H9 (cell line): ENCODE measurements around the gene SLK. TPM values are rescaled to one million over a fixed set of nuclear protein-coding genes. Genes with fewer than 3 reads are reported as not detected.

ENCODE experiments used
- DNase-seq: peaks from one replicate; pipeline ENCODE4 v3.0.0-alpha.2; 2017
- H2AFZ ChIP-seq: one replicate; pipeline ENCODE4 v1.6.1; 2013; ENCODE audit warnings: mild to moderate bottlenecking, low read length, control low read depth, moderate library complexity
- H2AK5ac ChIP-seq: 2 replicates; pipeline ENCODE4 v1.6.1; 2013; ENCODE audit warnings: low read length, control low read depth, mixed read lengths; ENCODE audit not compliant: insufficient read length
- H2BK120ac ChIP-seq: one replicate; pipeline ENCODE4 v1.6.1; 2013; ENCODE audit warnings: low read depth, mild to moderate bottlenecking, low read length, control low read depth, inconsistent platforms; ENCODE audit not compliant: poor library complexity, severe bottlenecking
- H2BK12ac ChIP-seq: 2 replicates; pipeline ENCODE4 v1.6.1; 2013; ENCODE audit warnings: low read length, control low read depth, mixed read lengths, low read depth; ENCODE audit not compliant: insufficient read length
- H2BK15ac ChIP-seq: 2 replicates; pipeline ENCODE4 v1.6.1; 2013; ENCODE audit warnings: low read depth, low read length, control low read depth
- H2BK20ac ChIP-seq: one replicate; pipeline ENCODE4 v1.6.1; 2013; ENCODE audit warnings: low read depth, mild to moderate bottlenecking, low read length, control low read depth, inconsistent platforms; ENCODE audit not compliant: poor library complexity, severe bottlenecking
- H2BK5ac ChIP-seq: 2 replicates; pipeline ENCODE4 v1.6.1; 2013; ENCODE audit warnings: low read length, control low read depth, mixed read lengths; ENCODE audit not compliant: insufficient read length
- H3K14ac ChIP-seq: 2 replicates; pipeline ENCODE4 v1.6.1; 2013; ENCODE audit warnings: low read length, control low read depth; ENCODE audit not compliant: insufficient read depth
- H3K18ac ChIP-seq: 2 replicates; pipeline ENCODE4 v1.6.1; 2013; ENCODE audit warnings: low read depth, mild to moderate bottlenecking, mixed read lengths, low read length, control low read depth; ENCODE audit not compliant: insufficient read length
- H3K23ac ChIP-seq: 2 replicates; pipeline ENCODE4 v1.6.1; 2013; ENCODE audit warnings: low read length, control low read depth, mixed read lengths, low read depth; ENCODE audit not compliant: insufficient read length
- H3K23me2 ChIP-seq: 2 replicates; pipeline ENCODE4 v1.6.1; 2013; ENCODE audit warnings: low read depth, mild to moderate bottlenecking, mixed read lengths, low read length, control low read depth; ENCODE audit not compliant: insufficient read length, poor library complexity, severe bottlenecking
- H3K27ac ChIP-seq: 2 replicates; pipeline ENCODE4 v1.5.1; 2013; ENCODE audit warnings: low read length, control low read depth, mixed read lengths, low read depth; ENCODE audit not compliant: insufficient read length
- H3K27me3 ChIP-seq: 2 replicates; pipeline ENCODE4 v1.6.1; 2013; ENCODE audit warnings: low read length, control low read depth, inconsistent platforms; ENCODE audit not compliant: insufficient read depth
- H3K4ac ChIP-seq: 2 replicates; pipeline ENCODE4 v1.6.1; 2013; ENCODE audit warnings: low read depth, mild to moderate bottlenecking, control low read depth, inconsistent platforms, low read length, moderate library complexity
- H3K4me1 ChIP-seq: 2 replicates; pipeline ENCODE4 v1.6.1; 2013; ENCODE audit warnings: low read length, control low read depth, inconsistent platforms; ENCODE audit not compliant: insufficient read depth
- H3K4me2 ChIP-seq: 2 replicates; pipeline ENCODE4 v1.6.1; 2013; ENCODE audit warnings: low read length, control low read depth, mixed read lengths; ENCODE audit not compliant: insufficient read length, insufficient read depth
- H3K56ac ChIP-seq: 2 replicates; pipeline ENCODE4 v1.6.1; 2013; ENCODE audit warnings: low read depth, mild to moderate bottlenecking, mixed read lengths, low read length, control low read depth; ENCODE audit not compliant: insufficient read length
- H3K79me1 ChIP-seq: 2 replicates; pipeline ENCODE4 v1.6.1; 2013; ENCODE audit warnings: low read depth, mild to moderate bottlenecking, moderate library complexity, low read length, control low read depth, inconsistent platforms; ENCODE audit not compliant: insufficient read depth, poor library complexity, severe bottlenecking
- H3K79me2 ChIP-seq: 2 replicates; pipeline ENCODE4 v1.6.1; 2013; ENCODE audit warnings: low read length, control low read depth, inconsistent platforms; ENCODE audit not compliant: insufficient read depth
- H3K9ac ChIP-seq: 2 replicates; pipeline ENCODE4 v1.6.1; 2013; ENCODE audit warnings: low read length, control low read depth, mixed read lengths; ENCODE audit not compliant: insufficient read length; ENCODE audit errors: extremely low read depth
- H3K9me3 ChIP-seq: one replicate; pipeline ENCODE4 v1.6.1; 2013; ENCODE audit warnings: low read depth, low read length, inconsistent platforms; ENCODE audit not compliant: control insufficient read depth
- H3T11ph ChIP-seq: one replicate; pipeline ENCODE4 v1.6.1; 2013; ENCODE audit warnings: mild to moderate bottlenecking, low read length, control low read depth, inconsistent platforms
- H4K20me1 ChIP-seq: one replicate; pipeline ENCODE4 v1.6.1; 2013; ENCODE audit not compliant: control insufficient read depth, insufficient read length, insufficient read depth
- H4K5ac ChIP-seq: 2 replicates; pipeline ENCODE4 v1.6.1; 2013; ENCODE audit warnings: low read depth, mild to moderate bottlenecking, mixed read lengths, low read length, control low read depth; ENCODE audit not compliant: insufficient read length
- H4K8ac ChIP-seq: replicated peaks from 2 replicates; pipeline ENCODE4 v1.6.1; 2013; ENCODE audit warnings: low read length, control low read depth, mixed read lengths, low read depth; ENCODE audit not compliant: insufficient read length
- H4K91ac ChIP-seq: 2 replicates; pipeline ENCODE4 v1.6.1; 2013; ENCODE audit warnings: low read depth, mild to moderate bottlenecking, moderate library complexity, mixed read lengths, low read length, control low read depth; ENCODE audit not compliant: insufficient read length
- H3K27ac Mint-ChIP-seq, 3 experiments: 2 replicates in 2 of 3; 3 replicates in 1 of 3; pipeline ENCODE4 v1.8.0; 2020 to 2021; ENCODE audit warnings: mixed read lengths in 3 of 3, mild to moderate bottlenecking in 1 of 3, moderate library complexity in 1 of 3
- H3K27me3 Mint-ChIP-seq: 2 replicates; pipeline ENCODE4 v1.8.0; 2021; ENCODE audit warnings: low read depth, mild to moderate bottlenecking, moderate library complexity, mixed read lengths
- H3K36me3 Mint-ChIP-seq, 3 experiments: 2 replicates in 2 of 3; 3 replicates in 1 of 3; pipeline ENCODE4 v1.8.0; 2020 to 2021; ENCODE audit warnings: low read depth in 3 of 3, mixed read lengths in 3 of 3; ENCODE audit not compliant: insufficient read depth in 1 of 3
- H3K4me1 Mint-ChIP-seq, 2 experiments: 2 replicates each; pipeline ENCODE4 v1.8.0; 2020; ENCODE audit warnings: mixed read lengths in 2 of 2
- H3K4me3 Mint-ChIP-seq, 2 experiments: 2 replicates in 1 of 2; 3 replicates in 1 of 2; pipeline ENCODE4 v1.8.0; 2020 to 2021; ENCODE audit warnings: mild to moderate bottlenecking in 2 of 2, mixed read lengths in 2 of 2, moderate library complexity in 1 of 2
- H3K9me3 Mint-ChIP-seq, 2 experiments: 2 replicates in 1 of 2; 3 replicates in 1 of 2; pipeline ENCODE4 v1.8.0; 2020; ENCODE audit warnings: mild to moderate bottlenecking in 2 of 2, mixed read lengths in 2 of 2, moderate library complexity in 1 of 2
- CTCF ChIP-seq: fragments of 200-600 bp; sonication (generic); conservative IDR thresholded peaks from 3 replicates; pipeline ENCODE4 v1.8.0; 2021; ENCODE audit warnings: antibody characterized with exemption, mild to moderate bottlenecking
- WGBS: extraction: QIAGEN DNeasy Blood & Tissue Kit; methylation state at CpG from one replicate; pipeline ENCODE4 v1.1.7; 2013; ENCODE audit warnings: missing lambda C conversion rate, low lambda C conversion rate, mixed read lengths; ENCODE audit not compliant: insufficient read length; ENCODE audit errors: extremely low coverage; 5-methylcytosine and 5-hydroxymethylcytosine counted together
- total RNA-seq: library from RNA; stranded (reverse); gene quantifications from 2 replicates; pipeline ENCODE4 v1.2.1, GENCODE V29; 2021

Gene SLK
- total RNA-seq, 1 experiment from 2014 or later, result 21.0 TPM

DNA sequence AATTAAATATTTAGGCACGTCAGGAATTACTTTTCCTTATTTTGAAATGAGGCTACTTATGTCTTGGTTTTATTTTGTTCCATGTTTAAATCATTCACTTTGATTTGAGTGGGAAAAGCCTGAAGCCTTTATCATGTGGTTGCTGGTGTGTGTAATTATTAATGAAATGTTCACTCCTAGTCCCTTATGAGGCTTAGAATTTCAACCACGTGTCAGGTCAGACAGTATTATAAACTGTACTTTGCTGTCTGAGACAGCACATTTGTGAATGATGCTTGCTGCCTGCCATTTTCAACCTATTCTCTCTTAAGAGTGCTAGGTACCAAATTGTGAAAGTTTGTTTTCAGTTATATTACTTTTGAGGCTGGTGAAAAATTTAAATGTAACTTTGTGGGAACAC, 59.8 kb downstream of the SLK start:
- no peak overlapping the region for H3K27ac Mint-ChIP-seq
- peaks cover 12 to 17% of the 10 kb centered on the region in 2 experiments for H3K4me1 Mint-ChIP-seq
- TF ChIP-seq CTCF, result no peak
- DNase-seq, result no peak
- Histone ChIP-seq H2AFZ (no peak overlapping the region), H2BK5ac (no peak overlapping the region), H2BK15ac (no peak overlapping the region), H3T11ph (no peak overlapping the region), H3K79me1 (no peaks in the 10 kb centered on the region), H2BK12ac (no peak overlapping the region), H3K23me2 (no peaks in the 10 kb centered on the region), H3K23ac (no peak overlapping the region), H3K9ac (no peak overlapping the region), H2BK120ac (no peak overlapping the region), H4K5ac (no peak overlapping the region), H2AK5ac (no peak overlapping the region), H3K56ac (no peak overlapping the region), H4K8ac (no peak overlapping the region), H3K18ac (no peak overlapping the region), H3K27ac (no peak overlapping the region), H3K4ac (no peak overlapping the region), H3K79me2 (no peaks in the 10 kb centered on the region), H3K9me3 (no peaks in the 10 kb centered on the region), H3K14ac (no peak overlapping the region), H3K4me2 (no peak overlapping the region), H4K20me1 (no peaks in the 10 kb centered on the region), H2BK20ac (no peak overlapping the region), H3K4me1 (no peaks in the 10 kb centered on the region), H3K27me3 (no peaks in the 10 kb centered on the region), H4K91ac (no peak overlapping the region)
- H3K27me3 Mint-ChIP-seq, result no peaks in the 10 kb centered on the region
- no CpG with 5 or more reads among the region's 2 CpGs for WGBS
- H3K36me3 Mint-ChIP-seq, result peaks cover 2 to 29% (median 11%) of the 10 kb centered on the region in 3 experiments; a peak in 5 of 7 replicates
- H3K4me3 Mint-ChIP-seq, result no peak overlapping the region
- H3K9me3 Mint-ChIP-seq, result no peaks in the 10 kb centered on the region
